ENCODE results near the gene FUOM. TPM values are rescaled to one million over a fixed set of nuclear protein-coding genes. Genes with fewer than 3 reads are reported as not detected.

The FUOM gene
- total and polyA plus RNA-seq, 2 of the 8 experiments (the other 6 are each of a cell fraction or from before 2014, with no cell fraction given): 22.0 to 30.4 TPM

DNA sequence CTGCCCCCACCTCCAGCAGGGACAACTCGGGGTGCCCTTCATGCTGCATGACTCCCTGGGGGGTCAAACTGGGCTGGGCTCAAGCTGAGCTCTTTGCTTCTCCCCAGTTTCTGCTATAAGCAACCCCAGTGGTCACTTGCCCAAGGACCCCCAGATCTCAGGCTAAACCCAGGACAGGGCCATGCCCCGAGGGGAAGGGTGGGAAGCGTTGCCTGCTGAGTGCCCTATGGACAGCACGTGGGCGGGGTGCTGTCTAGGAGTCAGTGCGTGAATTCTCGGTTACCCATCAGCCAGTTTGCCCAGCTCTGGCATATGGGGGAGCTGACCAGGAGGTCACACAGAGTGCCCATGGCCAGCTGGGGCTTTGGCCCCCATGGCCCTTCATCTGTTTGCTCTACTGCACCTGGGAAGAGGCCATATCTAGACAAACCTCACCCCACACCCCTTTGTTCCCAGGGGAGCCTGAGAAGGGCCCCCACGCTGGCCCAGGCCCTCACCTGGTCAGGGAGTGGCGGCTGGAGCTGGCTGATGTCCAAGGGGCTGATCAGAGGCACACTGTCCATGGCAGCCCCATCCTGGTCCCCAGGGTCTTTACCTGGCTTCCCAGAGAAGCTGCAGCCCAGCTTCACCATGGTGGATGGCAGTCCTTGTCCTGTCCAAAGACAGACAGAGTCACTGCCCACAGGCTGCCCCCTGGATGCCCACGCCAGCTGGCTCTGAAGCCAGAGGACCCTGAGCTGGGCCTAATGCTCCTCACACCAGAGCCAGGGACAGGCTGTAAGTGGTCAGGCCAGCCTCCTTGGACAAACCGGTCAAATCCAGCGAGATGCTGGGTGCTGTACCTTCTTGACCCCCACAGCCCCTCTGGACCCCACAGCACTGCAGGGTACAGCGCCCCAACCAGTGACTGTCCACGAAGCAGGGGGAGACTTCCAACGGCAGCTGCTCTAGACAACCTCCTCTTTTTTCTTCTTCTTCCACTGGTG is 29.2 kb downstream of the FUOM start:
- DNase-seq (ENCODE audit: low read depth in 1 of 2, low spot score in 2 of 2) (no peak), FAIRE-seq (no peak)
- Histone ChIP-seq H3K4me3 (ENCODE audit: extremely low read depth in 1 of 4, insufficient read depth in 2 of 4, low read depth in 3 of 4, low read length in 4 of 4) (no peak overlapping the region), H2AFZ (ENCODE audit: low read length) (no peak overlapping the region), H2AK5ac (ENCODE audit: low read depth, low read length) (no peak overlapping the region), H3K79me2 (ENCODE audit: control insufficient read depth in 1 of 2, insufficient read depth in 2 of 2, low read length in 2 of 2) (no peaks in the 10 kb centered on the region), H2BK5ac (ENCODE audit: low read depth, low read length) (no peak overlapping the region), H3K4me2 (ENCODE audit: insufficient read depth in 1 of 2, low read depth in 2 of 2, low read length in 2 of 2) (peak overlapping the region in 1 of 2 experiments; percentile 20; a peak in 1 of 4 replicates), H4K5ac (ENCODE audit: insufficient read length, low read depth, low read length) (no peak overlapping the region), H2BK20ac (ENCODE audit: low read length) (0 out of 2 replicates have a peak overlapping the region, but pooled peaks have one; percentile 8), H3K4me1 (replicated peaks in 1 of 4; ENCODE audit: control insufficient read depth in 3 of 4, insufficient read depth in 4 of 4, low read length in 3 of 4) (peaks cover 0 to 27% (median 6%) of the 10 kb centered on the region in 4 experiments; a peak in 6 of 7 replicates), H3K4ac (replicated peaks; ENCODE audit: insufficient read length, low read depth, low read length) (no peak overlapping the region), H3K23ac (ENCODE audit: insufficient read length) (no peak overlapping the region), H4K20me1 (replicated peaks in 1 of 2; ENCODE audit: control insufficient read depth in 1 of 2, insufficient read depth in 2 of 2, low read length in 2 of 2) (peaks cover 0 to 2% of the 10 kb centered on the region in 2 experiments), H2BK120ac (replicated peaks; ENCODE audit: low read depth, low read length) (no peak overlapping the region), H3K56ac (replicated peaks; ENCODE audit: insufficient read length, low read depth, low read length) (no peak overlapping the region), H3K36me3 (ENCODE audit: control insufficient read depth in 2 of 4, insufficient read depth in 4 of 4, low read length in 3 of 4) (no peaks in the 10 kb centered on the region), H3K23me2 (ENCODE audit: low read depth, low read length) (peaks cover 6% of the 10 kb centered on the region; the same call in 1 of the 2 replicates), H3K27me3 (replicated peaks in 1 of 4; ENCODE audit: control insufficient read depth in 3 of 4, extremely low read depth in 1 of 4, insufficient read depth in 3 of 4, low read length in 3 of 4) (peaks cover 19 to 73% (median 61%) of the 10 kb centered on the region in 4 experiments), H3K14ac (ENCODE audit: insufficient read length) (no peak overlapping the region), H3K18ac (ENCODE audit: extremely low read depth, low read length) (no peak overlapping the region), H4K91ac (replicated peaks; ENCODE audit: insufficient read length, low read length) (peak overlapping the region; percentile 40), H4K8ac (ENCODE audit: extremely low read depth, insufficient read depth, low read length) (no peak overlapping the region; the same call in 1 of the 2 replicates), H3K27ac (ENCODE audit: low read depth, low read length) (no peak overlapping the region), H3K79me1 (ENCODE audit: low read depth, low read length) (no peaks in the 10 kb centered on the region), H3K9ac (replicated peaks in 1 of 4; ENCODE audit: extremely low read depth in 1 of 4, low read depth in 3 of 4, low read length in 3 of 4) (no peak overlapping the region; a peak in 1 of 7 replicates), H2BK15ac (ENCODE audit: low read length) (0 out of 2 replicates have a peak overlapping the region, but pooled peaks have one; percentile 92), H2BK12ac (ENCODE audit: low read depth, low read length) (peak overlapping the region; percentile 94; the same call in 1 of the 2 replicates), H3K9me3 (ENCODE audit: insufficient read depth in 2 of 2, low read depth in 1 of 2, low read length in 1 of 2) (peaks cover 0 to 5% of the 10 kb centered on the region in 2 experiments; a peak in 1 of 4 replicates)
- WGBS, 2 experiments (ENCODE audit: extremely low coverage in 1 of 2, insufficient coverage in 1 of 2, insufficient read length in 1 of 2, insufficient replicate concordance in 2 of 2, low coverage in 1 of 2, low lambda C conversion rate in 2 of 2, missing lambda C conversion rate in 1 of 2): 92% methylated on average over 15 of the region's 15 CpGs; no CpG with 5 or more reads in 1 of the 2 experiments
- TF ChIP-seq TAF7 (optimal IDR thresholded peaks at IDR 0.05; ENCODE audit: borderline replicate concordance, low read depth, low read length) (no peak), CEBPB (IDR thresholded peaks at IDR 0.05; ENCODE audit: low read depth, low read length) (no peak), RXRA (IDR thresholded peaks at IDR 0.05; ENCODE audit: insufficient read depth, low read depth, low read length) (no peak), CBX5 (IDR thresholded peaks at IDR 0.05; ENCODE audit: low read depth, low read length) (no peak), HDAC6 (IDR thresholded peaks at IDR 0.05; ENCODE audit: low read depth, low read length) (no peak), POLR2A (IDR thresholded peaks at IDR 0.05; ENCODE audit: control extremely low read depth in 1 of 2, low read depth in 2 of 2, low read length in 2 of 2) (no peak), KDM5A (IDR thresholded peaks at IDR 0.05; ENCODE audit: low read length) (no peak), ZNF274 (IDR thresholded peaks at IDR 0.05; ENCODE audit: borderline replicate concordance, extremely low read depth, low read length) (no peak)
- CTCF ChIA-PET (ENCODE audit: partially characterized antibody): interaction anchor here (0.5 to 5.3 kb wide), 28 partner anchors 8 to 173 kb away, joined by 3 to 57 read pairs (median 4); partner anchors contain the start of genes CALY, FUOM and PRAP1
- POLR2A ChIA-PET (ENCODE audit: partially characterized antibody): interaction anchor here (0.7 to 4.3 kb wide), 6 partner anchors 15 to 30 kb away, joined by 3 to 24 read pairs (median 8); partner anchors contain the start of genes FUOM and PRAP1
